HepG2 (cell line): ENCODE data around the gene IL12A. TPM values are rescaled to one million over a fixed set of nuclear protein-coding genes. Genes with fewer than 3 reads are reported as not detected.

ENCODE experiments used
- EP300 ChIP-seq, 3 experiments: sonication (generic) in 1 of 3; formaldehyde crosslinking in 1 of 3; IDR thresholded peaks; 2 replicates each; pipeline versions ENCODE4 v1.5.1 to v1.6.1; 2011 to 2020; ENCODE audit warnings: low read depth in 2 of 3, low read length in 2 of 3, borderline replicate concordance in 1 of 3, improper control_type of control experiment in 1 of 3, mild to moderate bottlenecking in 1 of 3, missing genetic modification reagents in 1 of 3, moderate library complexity in 1 of 3
- FOXJ3 ChIP-seq: sonication (generic); formaldehyde crosslinking; IDR thresholded peaks from 2 replicates; pipeline ENCODE4 v1.4.0; 2020; ENCODE audit warnings: missing genetic modification reagents, mild to moderate bottlenecking, borderline replicate concordance
- FOXP4 ChIP-seq: sonication (generic); formaldehyde crosslinking; IDR thresholded peaks from 2 replicates; pipeline ENCODE4 v1.4.0; 2020; ENCODE audit warnings: missing genetic modification reagents
- GATA4 ChIP-seq: sonication (generic); IDR thresholded peaks from 2 replicates; pipeline ENCODE4 v1.6.1; 2016; ENCODE audit warnings: antibody characterized with exemption, low read depth, borderline replicate concordance
- GTF3A ChIP-seq: sonication (generic); formaldehyde crosslinking; conservative IDR thresholded peaks from 2 replicates; pipeline ENCODE4 v1.4.0; 2020; ENCODE audit warnings: mild to moderate bottlenecking, missing genetic modification reagents
- HIC2 ChIP-seq: sonication (generic); formaldehyde crosslinking; IDR thresholded peaks from 2 replicates; pipeline ENCODE4 v1.9.0; 2022; ENCODE audit warnings: low read depth, missing genetic modification reagents
- HMG20A ChIP-seq: IDR thresholded peaks from 2 replicates; pipeline ENCODE4 v1.6.1; 2016; ENCODE audit warnings: borderline replicate concordance
- HNF4A ChIP-seq: sonication (generic); formaldehyde crosslinking; IDR thresholded peaks from 2 replicates; pipeline ENCODE4 v1.4.0; 2020; ENCODE audit warnings: missing genetic modification reagents
- KAT8 ChIP-seq: IDR thresholded peaks from 2 replicates; pipeline ENCODE4 v1.6.1; 2016; ENCODE audit warnings: missing genetic modification reagents, missing compliant biosample characterization
- KLF16 ChIP-seq, 2 experiments: sonication (generic) in 1 of 2; formaldehyde crosslinking in 1 of 2; IDR thresholded peaks; 2 replicates each; pipeline versions ENCODE4 v1.6.1 to v1.8.0; 2016 to 2023; ENCODE audit warnings: missing genetic modification reagents in 2 of 2, missing compliant biosample characterization in 1 of 2
- MEIS2 ChIP-seq: sonication (generic); formaldehyde crosslinking; IDR thresholded peaks from 2 replicates; pipeline ENCODE4 v1.9.0; 2021; ENCODE audit warnings: mild to moderate bottlenecking, missing genetic modification reagents
- MIXL1 ChIP-seq: IDR thresholded peaks from 2 replicates; pipeline ENCODE4 v1.6.1; 2016
- NCOA1 ChIP-seq: sonication (generic); formaldehyde crosslinking; IDR thresholded peaks from 2 replicates; pipeline ENCODE4 v1.9.0; 2021; ENCODE audit warnings: missing genetic modification reagents
- NFIB ChIP-seq: sonication (generic); formaldehyde crosslinking; IDR thresholded peaks from 2 replicates; pipeline ENCODE4 v1.9.0; 2021; ENCODE audit warnings: missing genetic modification reagents, mild to moderate bottlenecking, borderline replicate concordance
- PREB ChIP-seq: sonication (generic); formaldehyde crosslinking; IDR thresholded peaks from 2 replicates; pipeline ENCODE4 v1.4.0; 2020; ENCODE audit warnings: missing genetic modification reagents
- RFX5 ChIP-seq: IDR thresholded peaks from 2 replicates; pipeline ENCODE4 v1.6.1; 2011; ENCODE audit warnings: low read depth, low read length, improper control_type of control experiment
- SALL1 ChIP-seq: sonication (generic); formaldehyde crosslinking; IDR thresholded peaks from 2 replicates; pipeline ENCODE4 v1.8.0; 2022; ENCODE audit warnings: mild to moderate bottlenecking, missing genetic modification reagents
- SETDB1 ChIP-seq: sonication (generic); formaldehyde crosslinking; IDR thresholded peaks from 2 replicates; pipeline ENCODE4 v1.5.1; 2020; ENCODE audit warnings: missing genetic modification reagents, mild to moderate bottlenecking, borderline replicate concordance
- SMAD9 ChIP-seq: sonication (generic); formaldehyde crosslinking; IDR thresholded peaks from 2 replicates; pipeline ENCODE4 v1.5.1; 2020; ENCODE audit warnings: mild to moderate bottlenecking, missing genetic modification reagents
- TFAP4 ChIP-seq: sonication (generic); IDR thresholded peaks from 2 replicates; pipeline ENCODE4 v1.6.1; 2016; ENCODE audit warnings: low read depth, borderline replicate concordance
- ZBTB38 ChIP-seq: sonication (generic); formaldehyde crosslinking; IDR thresholded peaks from 2 replicates; pipeline ENCODE4 v1.5.1; 2020; ENCODE audit warnings: mild to moderate bottlenecking, missing genetic modification reagents
- ZMYM3 ChIP-seq: sonication (generic); formaldehyde crosslinking; IDR thresholded peaks from 2 replicates; pipeline ENCODE4 v1.5.1; 2020; ENCODE audit warnings: mild to moderate bottlenecking, missing genetic modification reagents
- ZNF33A ChIP-seq: sonication (generic); formaldehyde crosslinking; IDR thresholded peaks from 2 replicates; pipeline ENCODE4 v1.5.1; 2020; ENCODE audit warnings: missing genetic modification reagents, mild to moderate bottlenecking, moderate library complexity, borderline replicate concordance
- ZNF547 ChIP-seq: sonication (generic); formaldehyde crosslinking; IDR thresholded peaks from 2 replicates; pipeline ENCODE4 v1.5.1; 2020; ENCODE audit warnings: mild to moderate bottlenecking, missing genetic modification reagents
- ZNF589 ChIP-seq: sonication (generic); formaldehyde crosslinking; conservative IDR thresholded peaks from 2 replicates; pipeline ENCODE4 v1.8.0; 2022; ENCODE audit warnings: mild to moderate bottlenecking, moderate library complexity, missing genetic modification reagents
- ZNF883 ChIP-seq: sonication (generic); formaldehyde crosslinking; IDR thresholded peaks from 2 replicates; pipeline ENCODE4 v1.5.1; 2020; ENCODE audit warnings: mild to moderate bottlenecking, missing genetic modification reagents; ENCODE audit errors: not compliant biosample characterization
- polyA plus RNA-seq, 8 experiments: library from polyadenylated mRNA; depleted of rRNA in 3 of 8; stranded (reverse) in 7 of 8; unstranded in 1 of 8; fragments of >200 nt; fragmentation: Illumina TruSeq in 4 of 8; extraction: Trizol in 4 of 8; gene quantifications; 2 replicates each; pipeline versions ENCODE4 v1.2.1 to v1.2.3, GENCODE V29; 2011 to 2016; ENCODE audit warnings: low read depth in 4 of 8, missing spikeins in 1 of 8, mixed read lengths in 1 of 8; ENCODE audit not compliant: insufficient read depth in 1 of 8
- total RNA-seq, 5 experiments: library from RNA; depleted of rRNA; stranded (reverse); fragments of >200 nt; fragmentation: Illumina TruSeq; extraction: Trizol; gene quantifications; 2 replicates each; pipeline ENCODE4 v1.2.3, GENCODE V29; 2016; ENCODE audit warnings: low read depth in 1 of 5

The IL12A gene
- total and polyA plus RNA-seq, 2 of the 13 experiments (the other 11 are each of a cell fraction or from before 2014, with no cell fraction given): 0.36 to 1.1 TPM

GRCh38 chr3:159978353-159978752, 10.3 kb upstream of the IL12A start (continued):
- TF ChIP-seq SMAD9 (CRISPR knock-in tag): no peak
- TF ChIP-seq MIXL1 (CRISPR knock-in tag): no peak
- TF ChIP-seq GATA4: 0 out of 2 replicates have a peak, but pooled peaks have one; percentile 23
- no peak for TF ChIP-seq ZNF547
- TF ChIP-seq GTF3A: no peak
- TF ChIP-seq RFX5: no peak
- no peak for TF ChIP-seq PREB (CRISPR knock-in tag)
- TF ChIP-seq HNF4A: peak; percentile 93
- peak; percentile 37; the same call in 1 of the 2 replicates for TF ChIP-seq KAT8 (CRISPR knock-in tag)
- no peak for TF ChIP-seq HIC2 (CRISPR knock-in tag)
- no peak for TF ChIP-seq ZNF589
- TF ChIP-seq SETDB1 (CRISPR knock-in tag): no peak
- peak; percentile 76; the same call in 1 of the 2 replicates for TF ChIP-seq FOXJ3
- no peak for TF ChIP-seq ZBTB38 (CRISPR knock-in tag)
- peak in 1 of 2 experiments; percentile 70; a peak in 1 of 4 replicates for TF ChIP-seq KLF16 (CRISPR knock-in tag; IDR thresholded peaks at IDR 0.05)
- no peak for TF ChIP-seq TFAP4
- no peak for TF ChIP-seq ZNF883 (CRISPR knock-in tag)
- peak; percentile 59; the same call in 1 of the 2 replicates for TF ChIP-seq SALL1
- TF ChIP-seq ZNF33A (CRISPR knock-in tag): no peak
- TF ChIP-seq ZMYM3 (CRISPR knock-in tag): 0 out of 2 replicates have a peak, but pooled peaks have one; percentile 18
- TF ChIP-seq HMG20A (CRISPR knock-in tag): peak; percentile 82; the same call in 1 of the 2 replicates
- TF ChIP-seq FOXP4: peak; percentile 80
- TF ChIP-seq EP300 (IDR thresholded peaks at IDR 0.05; ENCODE audit: low read depth in 2 of 2, low read length in 2 of 2): peak in 1 of 2 experiments; percentile 61; a peak in 1 of 4 replicates
- no peak for TF ChIP-seq EP300 (CRISPR knock-in tag; IDR thresholded peaks at IDR 0.05; ENCODE audit: borderline replicate concordance)
- no peak for TF ChIP-seq NFIB
- no peak for TF ChIP-seq NCOA1 (CRISPR knock-in tag)
- peak; percentile 40; the same call in 1 of the 2 replicates for TF ChIP-seq MEIS2
